ENCODE measurements around the gene MXD1.

The MXD1 gene

GRCh38 chr2:69914164-69914949, 552 bp upstream of the MXD1 start (continued):
- TF ChIP-seq, protein P1, sequence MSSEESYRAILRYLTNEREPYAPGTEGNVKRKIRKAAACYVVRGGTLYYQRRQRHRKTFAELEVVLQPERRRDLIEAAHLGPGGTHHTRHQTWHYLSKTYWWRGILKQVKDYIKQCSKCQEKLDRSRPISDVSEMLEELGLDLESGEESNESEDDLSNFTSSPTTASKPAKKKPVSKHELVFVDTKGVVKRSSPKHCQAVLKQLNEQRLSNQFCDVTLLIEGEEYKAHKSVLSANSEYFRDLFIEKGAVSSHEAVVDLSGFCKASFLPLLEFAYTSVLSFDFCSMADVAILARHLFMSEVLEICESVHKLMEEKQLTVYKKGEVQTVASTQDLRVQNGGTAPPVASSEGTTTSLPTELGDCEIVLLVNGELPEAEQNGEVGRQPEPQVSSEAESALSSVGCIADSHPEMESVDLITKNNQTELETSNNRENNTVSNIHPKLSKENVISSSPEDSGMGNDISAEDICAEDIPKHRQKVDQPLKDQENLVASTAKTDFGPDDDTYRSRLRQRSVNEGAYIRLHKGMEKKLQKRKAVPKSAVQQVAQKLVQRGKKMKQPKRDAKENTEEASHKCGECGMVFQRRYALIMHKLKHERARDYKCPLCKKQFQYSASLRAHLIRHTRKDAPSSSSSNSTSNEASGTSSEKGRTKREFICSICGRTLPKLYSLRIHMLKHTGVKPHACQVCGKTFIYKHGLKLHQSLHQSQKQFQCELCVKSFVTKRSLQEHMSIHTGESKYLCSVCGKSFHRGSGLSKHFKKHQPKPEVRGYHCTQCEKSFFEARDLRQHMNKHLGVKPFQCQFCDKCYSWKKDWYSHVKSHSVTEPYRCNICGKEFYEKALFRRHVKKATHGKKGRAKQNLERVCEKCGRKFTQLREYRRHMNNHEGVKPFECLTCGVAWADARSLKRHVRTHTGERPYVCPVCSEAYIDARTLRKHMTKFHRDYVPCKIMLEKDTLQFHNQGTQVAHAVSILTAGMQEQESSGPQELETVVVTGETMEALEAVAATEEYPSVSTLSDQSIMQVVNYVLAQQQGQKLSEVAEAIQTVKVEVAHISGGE (tag by site-specific recombination; conservative IDR thresholded peaks at IDR 0.05; ENCODE audit: low read depth), result peak; percentile 68
- TF ChIP-seq, protein P2, sequence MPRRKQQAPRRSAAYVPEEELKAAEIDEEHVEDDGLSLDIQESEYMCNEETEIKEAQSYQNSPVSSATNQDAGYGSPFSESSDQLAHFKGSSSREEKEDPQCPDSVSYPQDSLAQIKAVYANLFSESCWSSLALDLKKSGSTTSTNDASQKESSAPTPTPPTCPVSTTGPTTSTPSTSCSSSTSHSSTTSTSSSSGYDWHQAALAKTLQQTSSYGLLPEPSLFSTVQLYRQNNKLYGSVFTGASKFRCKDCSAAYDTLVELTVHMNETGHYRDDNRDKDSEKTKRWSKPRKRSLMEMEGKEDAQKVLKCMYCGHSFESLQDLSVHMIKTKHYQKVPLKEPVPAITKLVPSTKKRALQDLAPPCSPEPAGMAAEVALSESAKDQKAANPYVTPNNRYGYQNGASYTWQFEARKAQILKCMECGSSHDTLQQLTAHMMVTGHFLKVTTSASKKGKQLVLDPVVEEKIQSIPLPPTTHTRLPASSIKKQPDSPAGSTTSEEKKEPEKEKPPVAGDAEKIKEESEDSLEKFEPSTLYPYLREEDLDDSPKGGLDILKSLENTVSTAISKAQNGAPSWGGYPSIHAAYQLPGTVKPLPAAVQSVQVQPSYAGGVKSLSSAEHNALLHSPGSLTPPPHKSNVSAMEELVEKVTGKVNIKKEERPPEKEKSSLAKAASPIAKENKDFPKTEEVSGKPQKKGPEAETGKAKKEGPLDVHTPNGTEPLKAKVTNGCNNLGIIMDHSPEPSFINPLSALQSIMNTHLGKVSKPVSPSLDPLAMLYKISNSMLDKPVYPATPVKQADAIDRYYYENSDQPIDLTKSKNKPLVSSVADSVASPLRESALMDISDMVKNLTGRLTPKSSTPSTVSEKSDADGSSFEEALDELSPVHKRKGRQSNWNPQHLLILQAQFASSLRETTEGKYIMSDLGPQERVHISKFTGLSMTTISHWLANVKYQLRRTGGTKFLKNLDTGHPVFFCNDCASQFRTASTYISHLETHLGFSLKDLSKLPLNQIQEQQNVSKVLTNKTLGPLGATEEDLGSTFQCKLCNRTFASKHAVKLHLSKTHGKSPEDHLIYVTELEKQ (tag by site-specific recombination; IDR thresholded peaks at IDR 0.05; ENCODE audit: borderline replicate concordance), result no peak
- no peak for TF ChIP-seq ZNF10 (tag by site-specific recombination; IDR thresholded peaks at IDR 0.05)
- peak; percentile 91 for TF ChIP-seq ZFP37 (tag by site-specific recombination; IDR thresholded peaks at IDR 0.05)
- TF ChIP-seq ZNF394 (tag by site-specific recombination; IDR thresholded peaks at IDR 0.05; ENCODE audit: borderline replicate concordance), result peak; percentile 43; the same call in 1 of the 2 replicates
- no peak for TF ChIP-seq MZF1 (tag by site-specific recombination; IDR thresholded peaks at IDR 0.05; ENCODE audit: borderline replicate concordance)
- no peak for TF ChIP-seq ZNF239 (tag by site-specific recombination; IDR thresholded peaks at IDR 0.05)
- TF ChIP-seq, protein P3, sequence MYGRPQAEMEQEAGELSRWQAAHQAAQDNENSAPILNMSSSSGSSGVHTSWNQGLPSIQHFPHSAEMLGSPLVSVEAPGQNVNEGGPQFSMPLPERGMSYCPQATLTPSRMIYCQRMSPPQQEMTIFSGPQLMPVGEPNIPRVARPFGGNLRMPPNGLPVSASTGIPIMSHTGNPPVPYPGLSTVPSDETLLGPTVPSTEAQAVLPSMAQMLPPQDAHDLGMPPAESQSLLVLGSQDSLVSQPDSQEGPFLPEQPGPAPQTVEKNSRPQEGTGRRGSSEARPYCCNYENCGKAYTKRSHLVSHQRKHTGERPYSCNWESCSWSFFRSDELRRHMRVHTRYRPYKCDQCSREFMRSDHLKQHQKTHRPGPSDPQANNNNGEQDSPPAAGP (tag by site-specific recombination; IDR thresholded peaks at IDR 0.05), result 0 out of 2 replicates have a peak, but pooled peaks have one; percentile 16
- TF ChIP-seq ZNF488 (tag by site-specific recombination; IDR thresholded peaks at IDR 0.05), result no peak
- no peak for TF ChIP-seq ZNF404 (tag by site-specific recombination; IDR thresholded peaks at IDR 0.05)
- TF ChIP-seq KLF9 (tag by site-specific recombination; IDR thresholded peaks at IDR 0.05; ENCODE audit: low read depth), result no peak
- TF ChIP-seq ZNF169 (tag by site-specific recombination; IDR thresholded peaks at IDR 0.05), result no peak
- TF ChIP-seq ZNF48 (tag by site-specific recombination; IDR thresholded peaks at IDR 0.05), result no peak
- TF ChIP-seq ZNF768 (tag by site-specific recombination; IDR thresholded peaks at IDR 0.05), result no peak
- TF ChIP-seq ZNF114 (tag by site-specific recombination; IDR thresholded peaks at IDR 0.05), result no peak
- TF ChIP-seq ZNF76 (tag by site-specific recombination; IDR thresholded peaks at IDR 0.05; ENCODE audit: borderline replicate concordance, low read depth), result peak; percentile 35; the same call in 1 of the 2 replicates
- TF ChIP-seq ZNF837 (tag by site-specific recombination; IDR thresholded peaks at IDR 0.05), result no peak
- TF ChIP-seq ZNF391 (tag by site-specific recombination; IDR thresholded peaks at IDR 0.05; ENCODE audit: borderline replicate concordance, low read depth), result peak; percentile 74; the same call in 1 of the 2 replicates
- peak; percentile 96 for TF ChIP-seq ZNF600 (tag by site-specific recombination; IDR thresholded peaks at IDR 0.05)
- TF ChIP-seq ZNF791 (tag by site-specific recombination; IDR thresholded peaks at IDR 0.05), result no peak
- no peak for TF ChIP-seq ZNF777 (tag by site-specific recombination; IDR thresholded peaks at IDR 0.05; ENCODE audit: borderline replicate concordance)
- TF ChIP-seq ZNF311 (tag by site-specific recombination; IDR thresholded peaks at IDR 0.05; ENCODE audit: borderline replicate concordance), result no peak
- peak; percentile 68; the same call in 1 of the 2 replicates for TF ChIP-seq ZNF629 (tag by site-specific recombination; IDR thresholded peaks at IDR 0.05)
- TF ChIP-seq ZNF514 (tag by site-specific recombination; IDR thresholded peaks at IDR 0.05), result no peak
- no peak for TF ChIP-seq ZFP3 (tag by site-specific recombination; IDR thresholded peaks at IDR 0.05; ENCODE audit: low read depth)
- peak; percentile 83; the same call in 1 of the 2 replicates for TF ChIP-seq BCL11B (tag by site-specific recombination; IDR thresholded peaks at IDR 0.05; ENCODE audit: low read depth)
- no peak for TF ChIP-seq ZNF350 (tag by site-specific recombination; IDR thresholded peaks at IDR 0.05)
- peak; percentile 53 for TF ChIP-seq SP7 (tag by site-specific recombination; IDR thresholded peaks at IDR 0.05)
- no peak for TF ChIP-seq ZNF18 (tag by site-specific recombination; IDR thresholded peaks at IDR 0.05)
- TF ChIP-seq ZNF585B (tag by site-specific recombination; IDR thresholded peaks at IDR 0.05), result no peak
